ENCODE data around the gene MICU2.
A peak's percentile ranks its signal among the peaks of the same experiment; 100 is the strongest.

Gene MICU2

GRCh38 chr13:21504379-21504778 lies 99.6 kb downstream of the MICU2 start:
- DNase-seq (ENCODE audit: low read depth): no peak
- no peak overlapping the region for H3K4me3 ChIP-seq (ENCODE audit: low read length)
- TF ChIP-seq CTCF (conservative IDR thresholded peaks at IDR 0.05; ENCODE audit: low read depth, low read length): no peak

- DNase-seq (ENCODE audit: low read depth): no peak
- no peak overlapping the region for H3K4me3 ChIP-seq (ENCODE audit: low read length)
- TF ChIP-seq CTCF (conservative IDR thresholded peaks at IDR 0.05; ENCODE audit: low read depth, low read length): peak; percentile 11
These were observed 102.3 kb downstream of the MICU2 start for GRCh38 chr13:21501686-21502085.

- no peak for DNase-seq (ENCODE audit: low read depth)
- no peak overlapping the region for H3K4me3 ChIP-seq (ENCODE audit: low read length)
- TF ChIP-seq CTCF (conservative IDR thresholded peaks at IDR 0.05; ENCODE audit: low read depth, low read length): no peak
These were observed 117.6 kb downstream of the MICU2 start for GRCh38 chr13:21486322-21486721.

- no peak for TF ChIP-seq CTCF (conservative IDR thresholded peaks at IDR 0.05; ENCODE audit: low read depth, low read length)
- DNase-seq (ENCODE audit: low read depth): no peak
- no peak overlapping the region for H3K4me3 ChIP-seq (ENCODE audit: low read length)
These were observed 120.2 kb downstream of the MICU2 start for GRCh38 chr13:21483748-21484147.

- TF ChIP-seq CTCF (conservative IDR thresholded peaks at IDR 0.05; ENCODE audit: low read depth, low read length): no peak
- no peak for DNase-seq (ENCODE audit: low read depth)
These were observed 122.6 kb downstream of the MICU2 start for GRCh38 chr13:21481359-21481758.

GRCh38 chr13:21478881-21479808 lies 124.8 kb downstream of the MICU2 start:
- TF ChIP-seq CTCF (conservative IDR thresholded peaks at IDR 0.05; ENCODE audit: low read depth, low read length): peak; percentile 52
- no peak for DNase-seq (ENCODE audit: low read depth)
- no peak overlapping the region for H3K4me3 ChIP-seq (ENCODE audit: low read length)

More at GRCh38 chr13:21481359-21481758, 122.6 kb downstream of the MICU2 start:
- H3K4me3 ChIP-seq (ENCODE audit: low read length): no peak overlapping the region
